KMS-11 (cell line): ENCODE measurements around the gene SEC14L2.

ENCODE experiments used
- H2AFZ ChIP-seq: fragments of 200-600 bp; sonication (generic); 2 replicates; pipeline ENCODE4 v1.6.1; 2016; ENCODE audit warnings: antibody characterized with exemption, mixed run types, low read depth
- H3K27ac ChIP-seq: fragments of 200-600 bp; sonication (generic); 2 replicates; pipeline ENCODE4 v1.6.1; 2016; ENCODE audit warnings: mild to moderate bottlenecking, mixed run types
- H3K27me3 ChIP-seq: fragments of 200-600 bp; sonication (generic); 2 replicates; pipeline ENCODE4 v1.6.1; 2017; ENCODE audit warnings: mild to moderate bottlenecking, low read depth, mixed run types, moderate library complexity; ENCODE audit not compliant: insufficient read depth
- H3K36me3 ChIP-seq: fragments of 200-600 bp; sonication (generic); 2 replicates; pipeline ENCODE4 v1.6.1; 2017; ENCODE audit warnings: mild to moderate bottlenecking, mixed run types; ENCODE audit not compliant: insufficient read depth
- H3K4me1 ChIP-seq: fragments of 200-600 bp; sonication (generic); 2 replicates; pipeline ENCODE4 v1.6.1; 2016; ENCODE audit warnings: mild to moderate bottlenecking, low read depth, mixed run types; ENCODE audit not compliant: poor library complexity, severe bottlenecking
- H3K4me2 ChIP-seq: fragments of 200-600 bp; sonication (generic); 2 replicates; pipeline ENCODE4 v1.7.0; 2016; ENCODE audit warnings: mild to moderate bottlenecking, mixed run types
- H3K4me3 ChIP-seq: fragments of 200-600 bp; sonication (generic); IDR thresholded peaks from 2 replicates; pipeline ENCODE4 v1.6.1; 2017; ENCODE audit warnings: low read depth, low read length, mixed read lengths; ENCODE audit not compliant: insufficient read depth
- H3K79me2 ChIP-seq: fragments of 200-600 bp; sonication (generic); 2 replicates; pipeline ENCODE4 v1.6.1; 2016; ENCODE audit warnings: low read depth, mixed run types; ENCODE audit not compliant: insufficient read depth
- H3K9ac ChIP-seq: fragments of 200-600 bp; sonication (generic); 2 replicates; pipeline ENCODE4 v1.6.1; 2016; ENCODE audit warnings: mild to moderate bottlenecking, mixed run types
- H4K20me1 ChIP-seq: fragments of 200-600 bp; sonication (generic); 2 replicates; pipeline ENCODE4 v1.6.1; 2016; ENCODE audit warnings: mild to moderate bottlenecking, mixed run types; ENCODE audit not compliant: insufficient read depth
- CTCF ChIP-seq: fragments of 200-600 bp; sonication (generic); conservative IDR thresholded peaks from 2 replicates; pipeline ENCODE4 v1.6.1; 2017; ENCODE audit warnings: low read depth, mild to moderate bottlenecking, antibody characterized with exemption, low read length, moderate library complexity, mixed read lengths

SEC14L2 gene

GRCh38 chr22:30416403-30416802, 19.6 kb downstream of the SEC14L2 start:
- Histone ChIP-seq H2AFZ (no peak overlapping the region), H3K27ac (no peak overlapping the region), H3K4me3 (no peak overlapping the region), H3K4me1 (no peaks in the 10 kb centered on the region), H4K20me1 (no peaks in the 10 kb centered on the region), H3K27me3 (no peaks in the 10 kb centered on the region), H3K79me2 (no peaks in the 10 kb centered on the region), H3K9ac (no peak overlapping the region), H3K36me3 (no peaks in the 10 kb centered on the region), H3K4me2 (no peak overlapping the region)
- TF ChIP-seq CTCF, result no peak

- H3K79me2 ChIP-seq, result no peaks in the 10 kb centered on the region
- H3K4me1 ChIP-seq, result peaks cover under 1% of the 10 kb centered on the region
- H4K20me1 ChIP-seq, result no peaks in the 10 kb centered on the region
- H3K27me3 ChIP-seq, result no peaks in the 10 kb centered on the region
- H2AFZ ChIP-seq, result no peak overlapping the region
- no peak overlapping the region for H3K27ac ChIP-seq
- H3K36me3 ChIP-seq, result no peaks in the 10 kb centered on the region
- TF ChIP-seq CTCF, result no peak
- H3K4me3 ChIP-seq, result no peak overlapping the region
- H3K4me2 ChIP-seq, result no peak overlapping the region
- H3K9ac ChIP-seq, result no peak overlapping the region
Measured at GRCh38 chr22:30416837-30417236, 20.0 kb downstream of the SEC14L2 start.

GRCh38 chr22:30420347-30421125, 23.7 kb downstream of the SEC14L2 start:
- H3K4me2 ChIP-seq, result no peak overlapping the region

GRCh38 chr22:30421695-30422480, 25.1 kb downstream of the SEC14L2 start:
- H2AFZ ChIP-seq, result no peak overlapping the region
- H3K4me1 ChIP-seq, result peaks cover 28% of the 10 kb centered on the region
- H3K36me3 ChIP-seq, result no peaks in the 10 kb centered on the region
- H4K20me1 ChIP-seq, result no peaks in the 10 kb centered on the region
- no peaks in the 10 kb centered on the region; the same call in 1 of the 2 replicates for H3K79me2 ChIP-seq
- no peaks in the 10 kb centered on the region for H3K27me3 ChIP-seq
- TF ChIP-seq CTCF, result no peak
- no peak overlapping the region for H3K27ac ChIP-seq
- H3K9ac ChIP-seq, result no peak overlapping the region
- peak overlapping the region; percentile 38; the same call in 1 of the 2 replicates for H3K4me2 ChIP-seq
- H3K4me3 ChIP-seq, result no peak overlapping the region

More at GRCh38 chr22:30420347-30421125, 23.7 kb downstream of the SEC14L2 start:
- Histone ChIP-seq H3K4me3 (no peak overlapping the region), H3K27ac (no peak overlapping the region), H4K20me1 (no peaks in the 10 kb centered on the region), H3K9ac (no peak overlapping the region), H3K4me1 (peaks cover 23% of the 10 kb centered on the region), H3K36me3 (no peaks in the 10 kb centered on the region), H3K79me2 (no peaks in the 10 kb centered on the region; the same call in 1 of the 2 replicates), H2AFZ (no peak overlapping the region), H3K27me3 (no peaks in the 10 kb centered on the region)
- no peak for TF ChIP-seq CTCF
